Gastrocnemius medialis (tissue), 4 donors: ENCODE data around the gene TOMM6.

Experiments
- CTCF ChIP-seq, 5 experiments: fragments of 450-650 bp in 3 of 5; fragments of 200-600 bp in 2 of 5; sonication (generic) in 2 of 5; IDR thresholded peaks in 4 of 5; conservative IDR thresholded peaks in 1 of 5; 1 replicate in 4 of 5; 2 replicates in 1 of 5; pipeline ENCODE4 v1.5.1; 2016 to 2019; ENCODE audit warnings: antibody characterized with exemption in 5 of 5, mild to moderate bottlenecking in 3 of 5, moderate library complexity in 3 of 5
- POLR2A ChIP-seq, 2 donors: fragments of 450-650 bp; IDR thresholded peaks; one replicate each; pipeline ENCODE4 v1.6.1; 2017; ENCODE audit warnings: antibody characterized with exemption in 2 of 2, mild to moderate bottlenecking in 2 of 2, moderate library complexity in 2 of 2

GRCh38 chr6:41769376-41769775 is 18.1 kb upstream of the TOMM6 start:
- TF ChIP-seq CTCF (IDR thresholded peaks at IDR 0.05 in 4 of 5, conservative IDR thresholded peaks at IDR 0.05 in 1 of 5) (no peak), POLR2A (IDR thresholded peaks at IDR 0.05) (no peak)
